ENCODE measurements around the gene PCNX2. TPM values are rescaled to one million over a fixed set of nuclear protein-coding genes. Genes with fewer than 3 reads are reported as not detected.

PCNX2 gene
- total and polyA plus RNA-seq, 10 of the 15 experiments (the other 5 are each of a cell fraction or from before 2014, with no cell fraction given) = 2.1 to 16.4 (median 8.1) TPM

DNA sequence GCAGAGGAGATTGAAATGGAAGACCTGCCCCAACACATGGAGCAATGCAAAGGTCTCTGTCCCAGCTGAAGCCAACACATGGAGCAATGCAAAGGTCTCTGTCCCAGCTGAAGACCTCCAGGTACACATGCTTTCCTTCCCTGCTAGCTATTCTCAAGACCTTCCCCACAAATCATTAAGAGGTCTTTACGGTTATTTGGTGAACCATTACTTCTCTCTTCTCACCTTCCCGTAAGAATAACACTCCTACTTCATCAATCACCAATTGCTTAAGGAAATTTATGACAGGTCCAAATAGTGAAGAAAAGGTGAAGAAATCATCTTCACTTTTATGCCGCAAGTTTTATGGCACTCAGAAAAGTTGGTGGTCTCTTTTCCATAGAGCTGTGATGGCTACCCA is 206.3 kb downstream of the PCNX2 start (continued):
- TF ChIP-seq, protein P1, sequence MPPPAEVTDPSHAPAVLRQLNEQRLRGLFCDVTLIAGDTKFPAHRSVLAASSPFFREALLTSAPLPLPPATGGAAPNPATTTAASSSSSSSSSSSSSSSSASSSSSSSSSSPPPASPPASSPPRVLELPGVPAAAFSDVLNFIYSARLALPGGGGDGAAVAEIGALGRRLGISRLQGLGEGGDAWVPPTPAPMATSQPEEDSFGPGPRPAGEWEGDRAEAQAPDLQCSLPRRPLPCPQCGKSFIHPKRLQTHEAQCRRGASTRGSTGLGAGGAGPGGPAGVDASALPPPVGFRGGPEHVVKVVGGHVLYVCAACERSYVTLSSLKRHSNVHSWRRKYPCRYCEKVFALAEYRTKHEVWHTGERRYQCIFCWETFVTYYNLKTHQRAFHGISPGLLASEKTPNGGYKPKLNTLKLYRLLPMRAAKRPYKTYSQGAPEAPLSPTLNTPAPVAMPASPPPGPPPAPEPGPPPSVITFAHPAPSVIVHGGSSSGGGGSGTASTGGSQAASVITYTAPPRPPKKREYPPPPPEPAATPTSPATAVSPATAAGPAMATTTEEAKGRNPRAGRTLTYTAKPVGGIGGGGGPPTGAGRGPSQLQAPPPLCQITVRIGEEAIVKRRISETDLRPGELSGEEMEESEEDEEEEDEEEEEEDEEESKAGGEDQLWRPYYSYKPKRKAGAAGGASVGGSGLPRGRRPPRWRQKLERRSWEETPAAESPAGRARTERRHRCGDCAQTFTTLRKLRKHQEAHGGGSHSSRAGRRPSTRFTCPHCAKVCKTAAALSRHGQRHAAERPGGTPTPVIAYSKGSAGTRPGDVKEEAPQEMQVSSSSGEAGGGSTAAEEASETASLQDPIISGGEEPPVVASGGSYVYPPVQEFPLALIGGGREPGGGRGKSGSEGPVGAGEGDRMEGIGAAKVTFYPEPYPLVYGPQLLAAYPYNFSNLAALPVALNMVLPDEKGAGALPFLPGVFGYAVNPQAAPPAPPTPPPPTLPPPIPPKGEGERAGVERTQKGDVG (CRISPR knock-in tag; IDR thresholded peaks at IDR 0.05) = no peak

DNA sequence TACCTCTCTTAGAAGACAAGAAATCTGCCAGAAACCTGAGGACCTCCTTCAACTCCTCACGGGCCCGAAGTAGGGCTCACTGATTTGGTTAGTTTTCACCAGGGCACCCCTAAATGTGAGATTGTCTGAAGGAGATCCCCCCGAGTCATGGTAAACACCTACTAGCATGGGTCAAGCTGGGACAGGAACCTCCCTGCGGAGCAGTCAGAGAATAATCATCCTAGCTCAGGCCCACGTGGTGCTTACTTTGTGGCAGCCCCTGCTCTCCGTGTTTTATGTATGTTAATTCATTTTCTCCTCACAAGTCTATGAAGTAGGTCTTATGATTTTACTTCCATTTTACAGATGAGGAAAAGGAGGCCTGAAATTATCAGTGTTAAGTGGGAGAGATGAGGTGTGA is 206.9 kb downstream of the PCNX2 start:
- Histone ChIP-seq H3K27ac (ENCODE audit: control insufficient read depth, insufficient read depth) (no peak overlapping the region), H3K9me3 (replicated peaks; ENCODE audit: control insufficient read depth, insufficient read depth, low read length) (no peaks in the 10 kb centered on the region), H3K4me2 (ENCODE audit: control insufficient read depth, insufficient read depth) (no peak overlapping the region), H3K4me1 (ENCODE audit: control insufficient read depth, insufficient read depth, low read length) (no peaks in the 10 kb centered on the region), H3K27me3 (replicated peaks in 1 of 2; ENCODE audit: control insufficient read depth in 2 of 2, insufficient read depth in 2 of 2, low read length in 1 of 2) (no peaks in the 10 kb centered on the region), H2AFZ (ENCODE audit: control insufficient read depth, low read depth, low read length) (no peak overlapping the region), H3K4me3 (no peak overlapping the region), H4K20me1 (ENCODE audit: control insufficient read depth, insufficient read depth) (no peaks in the 10 kb centered on the region), H3K9ac (ENCODE audit: control insufficient read depth, insufficient read depth, low read length) (no peak overlapping the region), H3K79me2 (ENCODE audit: control insufficient read depth, insufficient read depth, low read length) (no peaks in the 10 kb centered on the region), H3K36me3 (ENCODE audit: control insufficient read depth in 2 of 2, insufficient read depth in 2 of 2, low read length in 1 of 2) (no peaks in the 10 kb centered on the region)
- 46% methylated on average over 6 of the region's 6 CpGs for WGBS (ENCODE audit: insufficient coverage, insufficient replicate concordance, low lambda C conversion rate, missing lambda C conversion rate)
- no peak for FAIRE-seq
- RAD21 ChIA-PET (ENCODE audit: unreplicated experiment) = no interaction called here
- CTCF ChIA-PET = no interaction called here
- SMC1A ChIA-PET (ENCODE audit: uncharacterized antibody, unreplicated experiment) = no interaction called here
- BruUV-seq (replicated peaks) = no TSS peak
- no peak for DNase-seq (ENCODE audit: low read depth, low spot score)
- in situ Hi-C loops (cut with MboI) = no loop called here
- no peak for ATAC-seq
- POLR2A ChIA-PET = no interaction called here
- intact Hi-C loops (cut with micrococcal nuclease; ENCODE audit: unreplicated experiment) = no loop called here
- TF ChIP-seq, protein P2, sequence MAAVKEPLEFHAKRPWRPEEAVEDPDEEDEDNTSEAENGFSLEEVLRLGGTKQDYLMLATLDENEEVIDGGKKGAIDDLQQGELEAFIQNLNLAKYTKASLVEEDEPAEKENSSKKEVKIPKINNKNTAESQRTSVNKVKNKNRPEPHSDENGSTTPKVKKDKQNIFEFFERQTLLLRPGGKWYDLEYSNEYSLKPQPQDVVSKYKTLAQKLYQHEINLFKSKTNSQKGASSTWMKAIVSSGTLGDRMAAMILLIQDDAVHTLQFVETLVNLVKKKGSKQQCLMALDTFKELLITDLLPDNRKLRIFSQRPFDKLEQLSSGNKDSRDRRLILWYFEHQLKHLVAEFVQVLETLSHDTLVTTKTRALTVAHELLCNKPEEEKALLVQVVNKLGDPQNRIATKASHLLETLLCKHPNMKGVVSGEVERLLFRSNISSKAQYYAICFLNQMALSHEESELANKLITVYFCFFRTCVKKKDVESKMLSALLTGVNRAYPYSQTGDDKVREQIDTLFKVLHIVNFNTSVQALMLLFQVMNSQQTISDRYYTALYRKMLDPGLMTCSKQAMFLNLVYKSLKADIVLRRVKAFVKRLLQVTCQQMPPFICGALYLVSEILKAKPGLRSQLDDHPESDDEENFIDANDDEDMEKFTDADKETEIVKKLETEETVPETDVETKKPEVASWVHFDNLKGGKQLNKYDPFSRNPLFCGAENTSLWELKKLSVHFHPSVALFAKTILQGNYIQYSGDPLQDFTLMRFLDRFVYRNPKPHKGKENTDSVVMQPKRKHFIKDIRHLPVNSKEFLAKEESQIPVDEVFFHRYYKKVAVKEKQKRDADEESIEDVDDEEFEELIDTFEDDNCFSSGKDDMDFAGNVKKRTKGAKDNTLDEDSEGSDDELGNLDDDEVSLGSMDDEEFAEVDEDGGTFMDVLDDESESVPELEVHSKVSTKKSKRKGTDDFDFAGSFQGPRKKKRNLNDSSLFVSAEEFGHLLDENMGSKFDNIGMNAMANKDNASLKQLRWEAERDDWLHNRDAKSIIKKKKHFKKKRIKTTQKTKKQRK (IDR thresholded peaks at IDR 0.05; ENCODE audit: low read depth, low read length) = no peak
- TF ChIP-seq ZNF207 (IDR thresholded peaks at IDR 0.05; ENCODE audit: borderline replicate concordance) = no peak
- no peak for TF ChIP-seq SIN3A (IDR thresholded peaks at IDR 0.05; ENCODE audit: low read depth, low read length)
- no peak for TF ChIP-seq MEF2B (IDR thresholded peaks at IDR 0.05; ENCODE audit: partially characterized antibody, poor library complexity, severe bottlenecking)
- TF ChIP-seq, protein P3, sequence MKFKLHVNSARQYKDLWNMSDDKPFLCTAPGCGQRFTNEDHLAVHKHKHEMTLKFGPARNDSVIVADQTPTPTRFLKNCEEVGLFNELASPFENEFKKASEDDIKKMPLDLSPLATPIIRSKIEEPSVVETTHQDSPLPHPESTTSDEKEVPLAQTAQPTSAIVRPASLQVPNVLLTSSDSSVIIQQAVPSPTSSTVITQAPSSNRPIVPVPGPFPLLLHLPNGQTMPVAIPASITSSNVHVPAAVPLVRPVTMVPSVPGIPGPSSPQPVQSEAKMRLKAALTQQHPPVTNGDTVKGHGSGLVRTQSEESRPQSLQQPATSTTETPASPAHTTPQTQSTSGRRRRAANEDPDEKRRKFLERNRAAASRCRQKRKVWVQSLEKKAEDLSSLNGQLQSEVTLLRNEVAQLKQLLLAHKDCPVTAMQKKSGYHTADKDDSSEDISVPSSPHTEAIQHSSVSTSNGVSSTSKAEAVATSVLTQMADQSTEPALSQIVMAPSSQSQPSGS (IDR thresholded peaks at IDR 0.05; ENCODE audit: low read length) = no peak
- no peak for TF ChIP-seq RAD21 (IDR thresholded peaks at IDR 0.05; ENCODE audit: insufficient read depth, low read depth, low read length)
- TF ChIP-seq, protein P4, sequence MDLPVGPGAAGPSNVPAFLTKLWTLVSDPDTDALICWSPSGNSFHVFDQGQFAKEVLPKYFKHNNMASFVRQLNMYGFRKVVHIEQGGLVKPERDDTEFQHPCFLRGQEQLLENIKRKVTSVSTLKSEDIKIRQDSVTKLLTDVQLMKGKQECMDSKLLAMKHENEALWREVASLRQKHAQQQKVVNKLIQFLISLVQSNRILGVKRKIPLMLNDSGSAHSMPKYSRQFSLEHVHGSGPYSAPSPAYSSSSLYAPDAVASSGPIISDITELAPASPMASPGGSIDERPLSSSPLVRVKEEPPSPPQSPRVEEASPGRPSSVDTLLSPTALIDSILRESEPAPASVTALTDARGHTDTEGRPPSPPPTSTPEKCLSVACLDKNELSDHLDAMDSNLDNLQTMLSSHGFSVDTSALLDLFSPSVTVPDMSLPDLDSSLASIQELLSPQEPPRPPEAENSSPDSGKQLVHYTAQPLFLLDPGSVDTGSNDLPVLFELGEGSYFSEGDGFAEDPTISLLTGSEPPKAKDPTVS (IDR thresholded peaks at IDR 0.05; ENCODE audit: low read depth, low read length) = no peak
- no peak for TF ChIP-seq NFYB (IDR thresholded peaks at IDR 0.05; ENCODE audit: insufficient read depth, low read depth, low read length)
- no peak for TF ChIP-seq NR2F1 (conservative IDR thresholded peaks at IDR 0.05)
- TF ChIP-seq ZSCAN29 (IDR thresholded peaks at IDR 0.05) = no peak
- TF ChIP-seq PAX8 (IDR thresholded peaks at IDR 0.05) = no peak

All from GM12878 (cell line).